Liver (tissue), 3 donors: ENCODE measurements around the gene LRRC8A.

ENCODE experiments used
- CTCF ChIP-seq: fragments of 150-350 bp; IDR thresholded peaks from 2 replicates; pipeline ENCODE4 v1.5.1; 2017; ENCODE audit warnings: improper control_type of control experiment, low read depth, low read length; ENCODE audit not compliant: missing input control
- EGR1 ChIP-seq, 2 donors: IDR thresholded peaks; 2 replicates each; pipeline ENCODE4 v1.6.1; 2016 to 2018; ENCODE audit warnings: antibody characterized with exemption in 2 of 2, low read depth in 2 of 2
- GABPA ChIP-seq, 2 donors: IDR thresholded peaks in 1 of 2; conservative IDR thresholded peaks in 1 of 2; 2 replicates each; pipeline ENCODE4 v1.6.1; 2016; ENCODE audit warnings: antibody characterized with exemption in 2 of 2, mild to moderate bottlenecking in 1 of 2, moderate library complexity in 1 of 2
- JUND ChIP-seq, 2 donors: IDR thresholded peaks; 2 replicates each; pipeline ENCODE4 v1.6.1; 2016; ENCODE audit warnings: antibody characterized with exemption in 2 of 2
- MAX ChIP-seq: IDR thresholded peaks from 2 replicates; pipeline ENCODE4 v1.6.1; 2016; ENCODE audit warnings: antibody characterized with exemption
- NR2F2 ChIP-seq: IDR thresholded peaks from 2 replicates; pipeline ENCODE4 v1.6.1; 2016; ENCODE audit warnings: antibody characterized with exemption
- RAD21 ChIP-seq, 2 donors: IDR thresholded peaks; 2 replicates each; pipeline ENCODE4 v1.6.1; 2016; ENCODE audit warnings: antibody characterized with exemption in 2 of 2, mild to moderate bottlenecking in 2 of 2
- RXRA ChIP-seq, 2 donors: IDR thresholded peaks; 2 replicates each; pipeline ENCODE4 v1.6.1; 2017 to 2018; ENCODE audit warnings: antibody characterized with exemption in 2 of 2, mild to moderate bottlenecking in 1 of 2
- SP1 ChIP-seq: IDR thresholded peaks from 2 replicates; pipeline ENCODE4 v1.6.1; 2018; ENCODE audit warnings: antibody characterized with exemption, mild to moderate bottlenecking
- donor health status: healthy.
- donor health status: healthy.

- TF ChIP-seq RXRA (IDR thresholded peaks at IDR 0.05) (no peak), MAX (no peak), CTCF (no peak), RAD21 (IDR thresholded peaks at IDR 0.05) (no peak), GABPA (IDR thresholded peaks at IDR 0.05 in 1 of 2, conservative IDR thresholded peaks at IDR 0.05 in 1 of 2) (no peak), NR2F2 (no peak), JUND (IDR thresholded peaks at IDR 0.05) (no peak), SP1 (no peak), EGR1 (IDR thresholded peaks at IDR 0.05; ENCODE audit: low read depth in 2 of 2) (no peak)
These were observed 9.6 kb downstream of the LRRC8A start for GRCh38 chr9:128891321-128892220.
